Stimulated activated CD4-positive, alpha-beta T cell treated with anti-CD3 and anti-CD28 coated beads, Interleukin-4, amount 100 ng/mL, for 48 hours (primary cell): ENCODE data around the gene KAZN.

Source experiments
- DNase-seq, 2 donors: peaks; one replicate each; pipeline ENCODE4 v3.0.0-alpha.2; 2020; ENCODE audit warnings: low read depth in 2 of 2

KAZN gene

DNA sequence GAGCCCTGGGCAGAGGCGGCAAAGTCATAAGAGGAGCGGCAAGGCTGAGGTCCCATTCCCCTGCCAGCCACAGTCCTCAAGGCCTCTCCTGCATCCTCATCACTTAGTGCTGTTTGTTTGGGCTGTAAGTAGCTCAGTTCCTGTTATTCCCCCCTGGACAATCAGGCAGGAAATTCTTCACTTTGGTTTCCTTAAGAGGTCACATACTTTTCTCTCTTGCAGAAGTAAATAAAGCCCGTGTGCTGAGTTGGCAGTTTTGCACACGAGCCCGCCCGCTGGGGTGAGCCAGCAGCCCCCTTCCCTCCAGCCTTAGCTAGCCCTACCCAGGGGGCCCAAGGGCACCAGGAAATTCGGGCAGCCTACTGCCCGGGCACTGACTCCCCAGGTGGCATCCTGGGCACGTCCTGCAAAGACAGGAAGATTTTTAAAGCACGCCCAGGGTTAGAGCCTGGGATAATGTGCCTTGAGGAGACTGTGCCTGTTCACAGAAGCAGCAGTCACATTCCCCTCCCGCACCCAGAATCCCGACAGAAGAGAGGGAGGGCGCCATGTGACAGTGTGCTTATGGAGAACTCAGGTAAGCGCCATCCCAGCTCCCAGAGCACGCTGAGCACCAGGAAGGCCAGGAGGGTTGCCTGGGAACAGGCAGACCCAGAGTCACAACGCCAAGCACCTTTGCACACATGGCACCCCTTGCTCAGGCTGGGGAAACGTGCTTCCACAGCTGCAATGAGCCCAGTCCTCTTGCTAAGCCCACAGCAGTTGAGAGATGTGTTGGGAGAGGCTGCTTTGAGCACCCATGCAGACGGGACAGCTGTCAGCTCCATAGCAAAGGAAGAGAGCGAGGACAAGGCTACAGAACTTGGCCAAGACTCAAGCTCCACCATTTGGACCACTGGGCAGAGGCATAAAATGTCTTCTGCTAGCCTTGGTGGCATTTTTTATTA is 410.6 kb downstream of the KAZN start:
- no peak for DNase-seq

DNA sequence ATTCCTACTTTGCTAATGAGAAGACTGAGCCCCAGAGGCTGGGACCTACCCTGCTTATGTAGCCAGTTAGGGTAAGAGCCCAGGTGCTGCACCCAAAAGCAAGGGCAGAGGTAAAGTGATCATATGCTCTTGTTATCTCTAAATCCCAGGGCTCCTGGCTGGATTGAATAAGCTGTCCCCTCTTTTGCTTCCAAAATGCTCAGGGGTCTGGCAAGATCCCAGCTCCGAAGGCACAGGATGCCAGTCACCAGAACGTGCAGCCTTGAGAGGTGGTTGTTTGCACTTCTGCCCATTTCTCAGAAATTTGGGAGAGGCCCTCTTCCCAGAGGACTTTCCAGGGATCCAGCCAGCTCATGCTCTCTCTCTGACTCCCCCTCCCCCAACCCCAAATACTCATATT is 412.7 kb downstream of the KAZN start:
- DNase-seq, result no peak

DNA sequence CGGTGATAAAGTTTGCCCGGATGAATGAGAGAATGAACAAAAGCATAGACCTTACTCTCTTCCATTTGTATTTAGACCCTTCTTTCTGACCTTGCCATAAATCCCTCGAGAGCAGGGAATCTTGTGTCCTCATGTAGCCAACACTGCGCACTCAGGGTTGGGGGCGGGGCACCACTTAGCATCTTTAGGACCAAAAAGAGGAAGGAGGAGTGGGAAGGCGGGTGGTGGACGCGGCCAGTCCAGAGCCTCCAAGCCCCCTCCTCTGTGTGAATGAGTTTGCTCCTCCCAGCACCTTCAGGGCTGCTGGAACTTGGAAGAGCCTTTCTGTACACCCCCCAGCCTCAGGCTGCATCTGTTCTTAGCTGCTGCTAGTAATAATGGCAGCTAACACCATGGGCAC is 413.2 kb downstream of the KAZN start:
- no peak for DNase-seq

DNA sequence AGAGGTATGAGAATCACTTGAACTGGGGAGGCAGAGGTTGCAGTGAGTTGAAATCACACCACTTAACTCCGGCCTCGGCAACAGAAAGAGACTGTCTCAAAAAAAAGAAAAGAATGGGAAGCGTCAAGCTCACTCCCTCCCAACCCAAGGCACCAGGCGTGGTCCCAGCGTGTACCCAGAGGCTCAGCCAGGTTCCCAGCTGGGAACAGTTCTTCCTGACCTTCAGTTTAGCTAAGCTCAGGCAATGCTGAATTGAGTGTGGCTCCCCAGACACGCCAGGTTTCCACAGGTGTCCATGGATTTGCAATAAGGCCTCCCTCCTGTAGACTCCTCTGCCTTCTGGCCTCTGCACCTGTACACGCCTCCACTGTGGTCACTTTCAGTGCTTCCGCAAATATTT is 414.3 kb downstream of the KAZN start:
- DNase-seq, result no peak

DNA sequence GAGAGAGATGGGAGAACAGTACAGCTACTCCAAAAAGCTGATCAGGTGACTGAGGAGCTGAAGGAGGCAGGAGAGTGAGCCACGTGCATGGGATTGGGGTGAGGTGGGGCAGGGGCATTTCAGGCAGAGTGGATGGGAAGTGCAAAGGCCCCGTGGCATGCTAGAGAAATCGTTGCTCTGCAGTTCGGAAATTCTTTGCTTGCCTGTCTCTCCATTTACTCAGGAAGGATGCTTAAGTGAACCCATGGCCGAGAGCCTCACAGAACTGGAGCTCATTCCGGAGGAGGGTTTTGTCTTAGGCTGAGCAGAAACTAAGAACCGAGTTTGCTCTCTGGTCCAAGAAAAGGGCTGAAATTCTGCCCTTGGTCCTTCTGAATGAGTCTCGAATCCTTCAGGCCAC is 415.3 kb downstream of the KAZN start:
- no peak for DNase-seq

DNA sequence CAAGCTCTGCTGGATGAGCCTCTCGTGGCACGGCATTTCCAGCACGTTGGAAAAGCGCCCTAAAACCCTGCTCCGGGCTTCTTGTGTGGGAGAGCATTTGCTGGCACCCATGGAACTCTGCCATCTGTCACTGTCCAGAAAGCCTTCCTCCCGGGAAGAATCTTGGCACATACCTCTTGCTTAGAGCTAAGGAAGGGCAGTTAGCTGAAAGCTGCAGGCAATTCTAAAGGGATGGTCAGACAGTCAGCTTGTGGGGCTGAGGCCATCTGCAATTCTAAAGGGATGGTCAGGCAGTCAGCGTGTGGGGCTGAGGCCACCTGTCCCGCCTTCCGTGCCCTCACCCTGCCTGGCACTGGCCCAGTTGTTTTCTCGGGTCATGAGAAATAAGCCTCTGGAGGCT is 416.0 kb downstream of the KAZN start:
- DNase-seq, result no peak

DNA sequence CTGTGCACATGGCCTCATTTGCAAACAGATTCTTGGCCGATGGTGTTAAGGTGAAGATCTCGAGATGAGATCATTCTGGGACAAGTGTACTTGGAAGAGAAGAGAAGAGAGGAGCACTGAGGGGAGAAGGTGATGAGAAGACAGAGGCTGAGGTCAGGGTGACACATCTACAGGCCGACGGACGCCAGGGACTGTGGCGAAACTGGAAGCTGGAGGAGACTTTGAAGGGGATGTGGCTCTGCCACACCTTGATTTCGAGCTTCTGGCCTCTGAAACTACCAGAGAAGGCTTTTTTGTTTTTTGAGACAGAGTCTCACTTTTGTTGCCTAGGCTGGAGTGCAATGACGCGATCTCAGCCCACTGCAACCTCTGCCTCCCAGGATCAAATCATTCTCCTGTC is 417.5 kb downstream of the KAZN start:
- no peak for DNase-seq

DNA sequence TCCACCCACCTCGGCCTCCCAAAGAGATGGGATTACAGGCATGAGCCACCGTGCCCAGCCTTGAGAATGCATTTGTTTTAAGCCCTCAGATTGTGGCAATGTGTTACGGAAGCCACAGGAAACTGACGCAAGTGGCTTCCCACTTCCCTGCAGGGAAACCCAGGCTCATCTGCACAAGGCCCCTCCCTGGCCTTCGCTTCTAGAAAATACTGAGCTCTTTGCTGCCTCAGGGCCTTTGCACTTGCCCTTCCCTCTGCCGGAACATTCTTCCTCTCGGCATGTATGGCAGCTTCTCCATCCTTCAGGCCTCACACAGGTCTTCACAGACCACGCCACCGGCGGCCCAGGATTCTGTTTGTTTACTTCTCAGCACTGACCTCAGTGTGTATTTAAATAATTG is 418.0 kb downstream of the KAZN start:
- DNase-seq, result no peak

DNA sequence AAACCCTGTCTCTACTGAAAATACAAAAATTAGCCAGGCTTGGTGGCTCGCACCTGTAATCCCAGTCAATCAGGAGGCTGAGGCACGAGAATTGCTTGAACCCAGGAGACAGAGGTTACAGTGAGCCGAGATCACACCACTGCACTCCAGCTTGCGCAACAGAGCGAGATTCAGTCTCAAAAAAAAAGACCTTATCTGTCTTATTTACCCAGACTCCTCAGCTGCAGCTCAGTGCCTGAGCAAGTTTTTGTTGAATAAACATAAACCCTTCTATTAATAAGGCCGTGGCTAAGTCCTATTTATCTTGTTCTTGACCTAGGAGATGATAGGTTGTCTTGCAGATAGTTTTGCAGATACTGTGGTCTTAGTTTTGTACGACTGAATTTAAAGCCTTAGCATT is 418.6 kb downstream of the KAZN start:
- DNase-seq, result no peak

DNA sequence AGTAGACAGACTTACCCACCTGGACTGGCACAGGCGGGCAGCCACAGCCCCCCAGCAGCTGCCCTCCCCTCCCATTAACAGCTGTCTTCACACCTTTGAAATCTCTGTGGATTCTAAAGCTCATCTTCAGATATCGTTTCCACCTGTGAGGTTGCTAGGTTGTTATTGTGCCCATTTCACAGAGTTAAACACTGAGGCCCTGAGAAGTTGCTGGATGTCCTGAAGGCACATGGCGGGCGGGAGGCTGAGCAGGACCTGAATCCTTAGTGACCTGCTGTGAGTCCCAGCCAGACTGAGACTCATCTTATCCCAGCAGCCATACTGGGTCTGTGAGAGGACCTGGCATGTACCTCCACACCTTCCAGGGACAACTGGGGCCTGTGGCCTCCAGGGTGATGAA is 420.3 kb downstream of the KAZN start:
- no peak for DNase-seq

DNA sequence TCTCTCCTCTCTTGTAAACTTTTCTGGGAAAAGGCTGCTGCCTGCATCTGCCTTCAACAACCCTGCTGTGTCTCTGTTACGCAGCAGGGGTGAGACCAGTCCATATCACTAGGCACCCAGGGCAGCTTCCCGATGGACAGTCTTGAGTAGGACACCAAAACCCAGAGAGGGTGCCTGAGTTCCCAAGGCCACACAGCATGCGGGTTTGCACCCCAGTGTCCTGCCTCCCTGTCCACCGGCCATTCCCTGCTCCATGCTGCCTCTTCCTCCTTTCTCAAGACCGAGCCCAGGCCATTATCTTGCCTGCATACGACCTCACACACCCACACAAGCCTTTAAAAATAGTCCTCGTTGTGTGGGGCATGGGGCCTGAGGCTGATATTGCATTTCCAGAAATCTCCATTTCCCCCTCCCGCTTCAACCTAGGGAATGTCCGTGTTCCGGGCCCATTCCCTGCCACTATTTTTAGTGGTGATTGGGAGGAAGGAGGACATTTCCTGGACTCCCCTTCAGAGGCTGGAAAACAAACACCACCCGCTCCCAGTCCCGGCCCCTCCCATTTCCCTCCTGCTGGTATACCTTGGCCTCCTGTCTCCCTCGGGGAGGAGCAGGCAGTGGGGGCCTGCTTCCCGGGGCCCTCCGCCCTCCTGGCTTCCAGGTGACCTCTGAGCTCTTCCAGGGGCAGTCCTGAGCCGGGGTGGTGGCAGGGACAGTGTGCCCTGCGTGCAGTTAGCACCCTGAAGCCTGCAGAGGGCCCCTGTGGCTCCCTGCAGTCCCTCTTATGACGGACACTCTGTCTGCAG is 422.7 kb downstream of the KAZN start:
- DNase-seq, result no peak

DNA sequence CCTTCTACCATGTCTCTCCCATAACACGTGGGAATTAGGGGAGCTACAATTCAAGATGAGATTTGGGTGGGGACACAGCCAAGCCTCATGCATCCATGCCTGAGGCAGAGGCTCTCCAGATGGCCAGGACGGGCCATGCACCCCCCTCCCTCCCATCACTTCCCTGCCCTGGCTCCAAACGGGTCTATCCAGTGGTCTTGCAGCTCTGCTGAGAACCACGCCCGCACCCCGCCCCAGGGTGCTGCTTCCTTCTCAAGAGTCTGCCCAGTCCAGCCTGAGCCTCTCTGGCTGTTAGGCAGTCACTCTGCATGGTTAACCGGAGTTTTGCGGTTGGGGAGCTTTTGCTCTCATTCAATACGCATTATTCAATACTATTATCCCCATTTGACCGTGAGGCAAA is 423.6 kb downstream of the KAZN start:
- DNase-seq, result no peak

DNA sequence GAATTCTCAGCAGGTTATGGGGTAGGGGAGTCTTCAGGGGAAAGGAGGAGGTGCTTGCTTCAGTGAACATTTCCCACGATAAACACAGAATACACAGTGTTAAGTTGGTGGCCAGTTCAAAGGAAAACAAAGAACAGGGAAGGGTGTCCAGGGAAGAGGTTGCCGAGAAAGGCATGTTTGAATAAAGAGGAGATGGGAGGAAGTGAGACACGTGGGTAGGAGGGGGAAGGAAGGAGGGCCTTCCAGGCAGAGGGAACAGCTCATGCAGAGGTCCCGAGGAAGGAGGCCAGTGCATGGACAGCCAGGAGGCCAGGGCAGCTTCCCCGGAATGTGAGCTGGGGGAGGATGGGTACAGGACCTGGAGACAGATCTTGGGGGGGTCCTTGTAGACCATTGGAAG is 424.7 kb downstream of the KAZN start:
- no peak for DNase-seq

DNA sequence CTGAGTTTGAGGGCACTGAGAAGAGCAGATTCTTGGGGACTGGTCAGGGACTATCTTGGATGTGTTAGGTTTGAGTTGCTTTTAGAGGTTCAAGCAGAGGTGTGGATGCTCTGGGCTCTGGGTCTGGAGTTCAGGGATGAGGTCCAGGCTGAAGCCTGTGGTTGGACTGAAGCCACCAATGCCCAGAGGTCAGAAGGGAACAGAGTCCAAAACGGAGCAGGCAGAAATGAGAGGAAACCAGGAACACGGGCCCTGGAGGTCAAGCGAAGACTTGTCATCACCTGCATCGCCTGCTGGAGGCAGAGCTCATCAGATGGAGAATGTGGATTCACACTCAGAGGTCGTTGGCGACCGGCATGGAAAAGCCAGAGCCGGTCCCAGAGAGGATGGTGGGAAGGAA is 425.5 kb downstream of the KAZN start:
- no peak for DNase-seq

DNA sequence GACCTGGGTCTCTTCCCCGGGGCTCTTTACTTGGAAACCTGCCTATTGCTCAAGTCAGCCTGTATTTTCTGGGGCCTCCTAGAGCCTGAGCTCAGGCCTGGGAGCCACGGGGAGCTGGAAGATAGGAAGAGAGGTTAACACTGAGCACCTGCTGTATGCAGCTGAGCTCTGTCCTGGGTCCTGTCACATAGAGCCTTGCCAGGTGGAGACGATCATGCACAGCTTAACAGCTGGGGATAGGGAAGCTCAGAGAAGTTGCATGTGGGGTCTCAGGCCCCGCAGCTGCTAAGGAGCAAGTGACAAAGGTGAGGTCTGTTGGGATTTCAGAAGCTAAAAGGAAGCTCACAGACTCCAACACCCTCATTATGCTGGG is 427.6 kb downstream of the KAZN start:
- no peak for DNase-seq

DNA sequence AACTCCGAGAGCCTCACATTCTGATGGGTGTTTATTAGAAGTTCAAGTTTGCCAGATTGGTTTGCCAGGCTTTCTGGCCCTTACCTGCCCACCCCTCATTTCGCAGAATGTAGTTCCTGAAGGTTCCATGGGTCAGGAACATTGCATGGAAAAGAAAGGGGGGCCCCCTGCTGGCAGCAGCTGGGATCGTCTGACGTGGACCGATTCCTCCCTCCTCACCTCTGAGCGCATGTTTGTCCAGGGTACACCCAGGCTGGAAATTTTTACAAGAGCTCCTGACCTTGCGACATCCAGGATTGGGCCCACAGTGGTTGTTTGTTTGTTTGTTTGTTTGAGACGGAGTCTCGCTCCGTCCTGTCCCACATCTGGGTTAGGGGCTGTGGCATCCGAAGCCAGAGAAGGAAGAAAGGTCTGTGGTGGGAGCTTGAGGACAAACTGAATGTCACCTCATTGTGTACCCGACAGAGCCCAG is 429.1 kb downstream of the KAZN start:
- peak; percentile 15 to 53 for DNase-seq

DNA sequence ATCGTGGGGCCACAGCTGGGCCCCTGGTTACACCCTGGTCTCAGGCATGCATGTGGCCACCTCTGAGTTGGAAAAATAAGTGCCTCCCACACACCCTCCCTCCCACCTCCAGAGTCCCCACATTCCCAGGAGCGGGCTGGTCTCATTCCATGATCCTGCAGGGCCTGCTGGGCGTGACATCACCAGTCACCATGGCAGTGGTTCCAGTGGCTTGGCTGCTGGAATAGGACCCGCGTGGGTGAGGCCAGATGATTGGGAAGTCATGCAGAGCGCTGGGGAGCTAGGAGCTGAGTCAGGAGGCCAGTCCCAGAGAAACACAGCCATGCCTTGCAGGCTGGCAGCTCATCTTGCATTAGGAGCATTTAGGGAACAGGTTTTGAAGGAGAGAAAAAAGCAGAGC is 429.6 kb downstream of the KAZN start:
- no peak for DNase-seq

DNA sequence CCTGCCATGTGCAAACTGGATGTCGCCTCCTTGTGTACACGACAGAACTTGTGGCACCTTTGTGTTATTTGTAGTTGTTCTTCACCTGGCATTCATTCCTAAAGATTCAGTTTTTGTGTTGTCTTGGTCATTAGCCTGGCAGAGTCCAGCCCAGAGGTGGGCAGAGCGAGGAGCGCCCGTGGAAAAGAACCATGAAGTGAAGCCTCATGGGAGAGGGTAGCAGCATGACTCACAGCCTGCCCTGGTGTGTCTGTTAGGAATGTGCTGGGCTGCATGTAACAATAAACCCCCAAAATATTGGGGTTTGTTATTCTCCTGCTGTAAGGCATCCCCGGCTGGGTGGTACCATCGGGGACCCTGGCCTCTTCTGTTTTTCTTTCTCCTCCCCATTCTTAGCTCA is 430.1 kb downstream of the KAZN start:
- no peak for DNase-seq

DNA sequence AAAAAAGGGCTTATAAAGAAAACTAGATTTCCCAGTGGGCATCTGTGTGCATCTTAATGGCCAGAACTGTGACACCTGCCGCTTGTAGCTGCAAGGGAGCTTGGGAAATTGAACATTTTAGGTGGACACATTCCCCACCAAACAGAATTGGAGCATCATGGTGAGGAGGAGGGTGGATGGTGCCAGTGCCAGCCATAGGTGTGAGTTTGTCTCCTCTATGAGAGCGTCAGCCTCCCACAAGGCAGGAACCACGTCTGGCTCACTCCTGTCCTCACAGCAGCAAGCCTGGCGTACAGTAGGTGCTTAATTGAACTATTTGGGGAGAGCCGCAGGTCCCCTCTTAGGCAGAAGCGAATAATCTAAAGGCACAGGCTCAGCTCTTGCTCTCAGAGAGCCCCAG is 430.6 kb downstream of the KAZN start:
- no peak for DNase-seq

DNA sequence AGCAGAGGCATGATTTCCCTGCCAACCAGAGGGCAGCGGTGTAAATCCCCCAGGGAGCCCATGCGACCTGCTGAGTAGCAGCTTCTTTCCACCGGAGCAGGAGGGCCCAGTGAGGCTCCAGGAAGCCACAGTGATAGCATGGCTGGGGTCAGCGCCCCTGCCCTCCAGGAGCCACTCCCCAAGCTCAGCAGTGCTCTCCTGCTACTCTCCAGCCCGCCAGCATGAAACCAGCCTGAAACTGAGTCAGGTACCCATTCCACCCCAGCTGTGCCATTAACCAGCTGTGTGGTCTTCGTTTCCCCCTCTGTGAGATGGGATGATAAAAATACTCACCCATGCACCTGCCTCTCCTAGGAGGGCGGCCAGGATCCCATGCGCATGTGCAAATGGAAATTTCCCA is 431.3 kb downstream of the KAZN start:
- no peak for DNase-seq

DNA sequence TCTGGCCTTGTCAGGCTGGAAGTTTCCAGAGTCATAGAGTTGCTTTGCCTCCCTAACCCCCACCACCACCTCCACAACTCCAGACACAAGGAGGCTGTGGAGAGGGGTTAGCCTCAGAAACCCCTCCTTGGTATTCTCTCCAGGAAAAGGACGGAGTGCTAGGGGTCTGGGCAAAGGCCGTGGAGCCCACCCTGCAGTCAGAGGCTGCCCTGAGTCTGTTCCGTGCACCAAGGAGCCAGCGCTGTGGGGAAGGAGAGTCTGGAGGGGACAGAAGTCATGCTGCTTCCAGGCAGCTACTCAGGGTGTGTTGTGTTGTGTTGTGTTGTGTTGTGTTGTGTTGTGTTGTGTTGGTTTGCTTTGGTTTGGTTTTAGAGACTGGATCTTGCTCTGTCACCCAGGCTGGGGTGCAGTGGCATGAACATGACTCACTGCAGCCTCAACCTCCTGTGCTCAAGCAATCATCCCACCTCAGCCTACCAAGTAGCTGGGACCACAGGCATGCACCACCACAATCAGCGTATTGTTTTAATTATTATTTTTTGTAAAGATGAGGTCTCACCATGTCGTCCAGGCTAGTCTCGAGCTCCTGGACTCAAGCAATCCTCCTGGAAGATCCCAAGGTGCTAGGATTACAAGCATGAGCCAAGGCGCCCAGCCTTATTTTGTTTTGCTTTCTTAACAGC is 432.9 kb downstream of the KAZN start:
- DNase-seq, result no peak

DNA sequence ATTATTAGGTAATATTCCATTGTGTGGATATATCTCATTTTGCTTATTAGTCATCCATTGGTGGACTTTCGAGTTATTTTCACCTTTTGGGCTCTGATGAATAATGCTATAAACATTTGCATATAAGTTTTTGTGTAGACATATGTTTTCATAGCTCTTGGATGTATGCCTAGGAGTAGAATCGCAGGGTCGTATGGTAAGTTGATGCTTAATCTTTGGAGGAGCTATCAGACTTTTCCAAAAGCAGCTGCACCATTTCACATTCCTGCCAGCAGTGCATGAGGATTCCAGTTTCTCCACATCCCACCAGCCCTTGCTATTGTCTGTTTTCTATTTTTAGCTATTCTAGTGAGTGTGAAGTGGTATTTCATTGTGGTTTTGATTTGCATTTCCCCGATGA is 434.8 kb downstream of the KAZN start:
- DNase-seq, result no peak
